HuH-7.5 (cell line): ENCODE data around the gene DENND4A.
A peak's percentile ranks its signal among the peaks of the same experiment; 100 is the strongest.
"Not testable (repeated sequence)": the region's sequence is repeated elsewhere in the genome, so short reads cannot be mapped to it uniquely, and the experiment has no call there.

ENCODE experiments used
- DNase-seq: peaks from one replicate; pipeline ENCODE4 v3.0.0; 2011; ENCODE audit warnings: low spot score

DENND4A gene

GRCh38 chr15:65632780-65633375 lies 159.2 kb downstream of the DENND4A start:
- no peak for DNase-seq

- DNase-seq: no peak
Measured at GRCh38 chr15:65631503-65631902, 160.6 kb downstream of the DENND4A start.

GRCh38 chr15:65630760-65631159 lies 161.3 kb downstream of the DENND4A start:
- no peak for DNase-seq

- DNase-seq: no peak
Measured at GRCh38 chr15:65629548-65629947, 162.5 kb downstream of the DENND4A start.

- no peak for DNase-seq
Measured at GRCh38 chr15:65626856-65627255, 165.2 kb downstream of the DENND4A start.

- DNase-seq: no peak
Measured at GRCh38 chr15:65623103-65623502, 169.0 kb downstream of the DENND4A start.

- DNase-seq: no peak
Measured at GRCh38 chr15:65621638-65622037, 170.5 kb downstream of the DENND4A start, which contains the start of gene SLC24A1. Gene SLC24A1 (plus strand): TSS chr15:65621938. CDS start chr15:65624081, 2,143 bp downstream.

GRCh38 chr15:65620833-65621232 lies 171.3 kb downstream of the DENND4A start:
- no peak for DNase-seq

GRCh38 chr15:65619626-65620290 lies 172.3 kb downstream of the DENND4A start:
- no peak for DNase-seq

- DNase-seq: no peak
Measured at GRCh38 chr15:65618560-65619109, 173.5 kb downstream of the DENND4A start.

GRCh38 chr15:65615887-65616286 lies 176.2 kb downstream of the DENND4A start:
- not testable (repeated sequence) for DNase-seq

GRCh38 chr15:65612949-65613744 lies 178.9 kb downstream of the DENND4A start:
- DNase-seq: no peak

- no peak for DNase-seq
Measured at GRCh38 chr15:65612616-65612946, 179.5 kb downstream of the DENND4A start.

- DNase-seq: no peak
Measured at GRCh38 chr15:65611888-65612615, 180.0 kb downstream of the DENND4A start.

- DNase-seq: peak; percentile 95
Measured at GRCh38 chr15:65610871-65611718, 181.0 kb downstream of the DENND4A start, which contains the start of gene INTS14. Gene INTS14 (minus strand): TSS chr15:65611131. CDS start chr15:65607380, 3,751 bp downstream.
